ENCODE data around the gene PFKFB4.

Gene PFKFB4

DNA sequence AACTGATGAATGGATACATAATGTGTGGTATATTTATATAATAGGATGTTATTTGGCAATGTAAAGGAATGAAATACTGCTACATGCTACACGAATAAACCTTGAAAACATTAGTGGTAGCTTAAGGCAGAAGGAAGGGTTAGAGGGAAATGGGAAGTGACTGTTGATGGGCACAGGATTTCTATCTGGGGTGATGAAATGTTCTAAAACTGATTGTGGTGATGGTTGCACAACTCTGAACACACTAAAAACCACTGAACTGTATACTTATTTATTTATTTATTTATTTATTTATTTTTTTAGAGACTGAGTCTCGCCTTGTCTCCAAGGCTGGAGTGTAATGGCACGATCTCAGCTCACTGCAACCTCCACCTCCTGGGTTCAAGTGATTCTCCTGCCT is 27.8 kb downstream of the PFKFB4 start:
- TF ChIP-seq FOXP2 (optimal IDR thresholded peaks at IDR 0.05; ENCODE audit: borderline replicate concordance, extremely low read depth, extremely low read length, insufficient read depth) (no peak), POLR2AphosphoS5 (IDR thresholded peaks at IDR 0.05; ENCODE audit: low read depth, low read length) (no peak), SIN3A (IDR thresholded peaks at IDR 0.05; ENCODE audit: borderline replicate concordance, insufficient read depth, low read length) (no peak), TAF1 (IDR thresholded peaks at IDR 0.05; ENCODE audit: borderline replicate concordance, insufficient read depth, low read length) (no peak)
- TF ChIP-seq, protein P1, sequence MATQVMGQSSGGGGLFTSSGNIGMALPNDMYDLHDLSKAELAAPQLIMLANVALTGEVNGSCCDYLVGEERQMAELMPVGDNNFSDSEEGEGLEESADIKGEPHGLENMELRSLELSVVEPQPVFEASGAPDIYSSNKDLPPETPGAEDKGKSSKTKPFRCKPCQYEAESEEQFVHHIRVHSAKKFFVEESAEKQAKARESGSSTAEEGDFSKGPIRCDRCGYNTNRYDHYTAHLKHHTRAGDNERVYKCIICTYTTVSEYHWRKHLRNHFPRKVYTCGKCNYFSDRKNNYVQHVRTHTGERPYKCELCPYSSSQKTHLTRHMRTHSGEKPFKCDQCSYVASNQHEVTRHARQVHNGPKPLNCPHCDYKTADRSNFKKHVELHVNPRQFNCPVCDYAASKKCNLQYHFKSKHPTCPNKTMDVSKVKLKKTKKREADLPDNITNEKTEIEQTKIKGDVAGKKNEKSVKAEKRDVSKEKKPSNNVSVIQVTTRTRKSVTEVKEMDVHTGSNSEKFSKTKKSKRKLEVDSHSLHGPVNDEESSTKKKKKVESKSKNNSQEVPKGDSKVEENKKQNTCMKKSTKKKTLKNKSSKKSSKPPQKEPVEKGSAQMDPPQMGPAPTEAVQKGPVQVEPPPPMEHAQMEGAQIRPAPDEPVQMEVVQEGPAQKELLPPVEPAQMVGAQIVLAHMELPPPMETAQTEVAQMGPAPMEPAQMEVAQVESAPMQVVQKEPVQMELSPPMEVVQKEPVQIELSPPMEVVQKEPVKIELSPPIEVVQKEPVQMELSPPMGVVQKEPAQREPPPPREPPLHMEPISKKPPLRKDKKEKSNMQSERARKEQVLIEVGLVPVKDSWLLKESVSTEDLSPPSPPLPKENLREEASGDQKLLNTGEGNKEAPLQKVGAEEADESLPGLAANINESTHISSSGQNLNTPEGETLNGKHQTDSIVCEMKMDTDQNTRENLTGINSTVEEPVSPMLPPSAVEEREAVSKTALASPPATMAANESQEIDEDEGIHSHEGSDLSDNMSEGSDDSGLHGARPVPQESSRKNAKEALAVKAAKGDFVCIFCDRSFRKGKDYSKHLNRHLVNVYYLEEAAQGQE (IDR thresholded peaks at IDR 0.05; ENCODE audit: insufficient read depth in 1 of 2, low read depth in 2 of 2, low read length in 2 of 2) = no peak

DNA sequence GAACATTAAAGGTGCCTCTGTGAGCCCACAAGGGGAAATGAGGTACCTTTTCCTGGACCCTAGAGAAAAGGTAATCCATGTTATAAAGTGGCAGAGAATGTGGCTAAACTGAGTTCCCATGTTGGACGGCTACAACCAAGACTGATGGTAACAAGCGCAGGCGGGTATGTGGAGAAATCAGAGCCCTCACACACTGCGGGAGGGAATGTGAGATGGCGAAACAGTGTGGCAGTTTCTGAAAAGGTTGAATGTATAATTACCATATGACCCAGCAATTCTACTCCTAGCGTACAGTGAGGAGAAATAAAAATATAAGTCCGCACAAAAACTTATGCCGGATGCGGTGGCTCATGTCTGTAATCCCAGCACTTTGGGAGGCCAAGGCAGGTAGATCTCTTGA is 28.6 kb downstream of the PFKFB4 start:
- TF ChIP-seq FOXP2 (optimal IDR thresholded peaks at IDR 0.05; ENCODE audit: borderline replicate concordance, extremely low read depth, extremely low read length, insufficient read depth) = no peak
- TF ChIP-seq TAF1 (IDR thresholded peaks at IDR 0.05; ENCODE audit: borderline replicate concordance, insufficient read depth, low read length) = no peak
- TF ChIP-seq, protein P1 (IDR thresholded peaks at IDR 0.05; ENCODE audit: insufficient read depth in 1 of 2, low read depth in 2 of 2, low read length in 2 of 2) = no peak

DNA sequence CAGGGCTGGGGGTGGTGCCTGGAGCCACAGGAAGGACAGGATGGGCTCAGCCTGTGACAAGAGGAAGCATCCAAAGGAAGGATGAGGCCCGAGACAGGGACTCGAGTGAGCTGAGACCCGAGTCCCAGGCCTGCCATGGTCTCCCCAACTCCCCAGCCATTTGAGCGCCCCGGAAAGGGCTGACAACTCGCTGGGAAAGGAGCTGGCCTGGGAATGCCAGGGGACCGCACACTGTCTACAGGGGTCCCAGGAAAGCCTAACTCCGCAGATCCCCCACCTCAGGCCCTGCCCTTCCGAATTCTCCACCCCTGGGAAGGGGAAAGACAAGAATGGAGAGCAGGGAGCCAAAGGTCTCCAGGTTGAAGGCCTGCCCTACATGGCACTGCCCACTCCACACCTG is 31.6 kb downstream of the PFKFB4 start:
- TF ChIP-seq, protein P1 (IDR thresholded peaks at IDR 0.05; ENCODE audit: insufficient read depth in 1 of 2, low read depth in 2 of 2, low read length in 2 of 2) = no peak
- TF ChIP-seq POLR2AphosphoS5 (IDR thresholded peaks at IDR 0.05; ENCODE audit: low read depth, low read length) (no peak), FOXP2 (optimal IDR thresholded peaks at IDR 0.05; ENCODE audit: borderline replicate concordance, extremely low read depth, extremely low read length, insufficient read depth) (no peak), SIN3A (IDR thresholded peaks at IDR 0.05; ENCODE audit: borderline replicate concordance, insufficient read depth, low read length) (no peak), TAF1 (IDR thresholded peaks at IDR 0.05; ENCODE audit: borderline replicate concordance, insufficient read depth, low read length) (no peak)

DNA sequence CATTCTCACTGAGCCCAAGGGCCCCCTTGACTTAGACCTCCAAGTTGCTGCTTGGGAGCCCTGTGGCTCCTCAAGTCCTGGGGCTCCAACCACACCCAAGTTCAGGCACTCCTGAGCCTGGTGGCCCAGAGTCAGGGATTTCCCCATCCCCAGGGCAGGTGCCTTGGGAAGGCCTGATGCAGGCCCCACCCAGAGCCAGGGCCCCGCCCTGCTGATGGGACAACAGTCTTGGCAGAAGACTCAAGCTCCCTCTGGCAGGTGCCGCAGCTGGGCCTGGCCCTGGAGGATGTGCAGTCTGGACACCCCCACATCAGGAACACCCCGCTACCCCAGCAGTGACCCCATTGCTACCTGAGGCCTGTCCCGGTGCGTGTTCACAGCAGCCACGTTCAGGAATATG is 35.0 kb downstream of the PFKFB4 start:
- no peak for TF ChIP-seq SIN3A (IDR thresholded peaks at IDR 0.05; ENCODE audit: borderline replicate concordance, insufficient read depth, low read length)
- TF ChIP-seq, protein P1 (IDR thresholded peaks at IDR 0.05; ENCODE audit: insufficient read depth in 1 of 2, low read depth in 2 of 2, low read length in 2 of 2) = no peak
- TF ChIP-seq TAF1 (IDR thresholded peaks at IDR 0.05; ENCODE audit: borderline replicate concordance, insufficient read depth, low read length) = no peak
- no peak for TF ChIP-seq POLR2AphosphoS5 (IDR thresholded peaks at IDR 0.05; ENCODE audit: low read depth, low read length)
- no peak for TF ChIP-seq FOXP2 (optimal IDR thresholded peaks at IDR 0.05; ENCODE audit: borderline replicate concordance, extremely low read depth, extremely low read length, insufficient read depth)

DNA sequence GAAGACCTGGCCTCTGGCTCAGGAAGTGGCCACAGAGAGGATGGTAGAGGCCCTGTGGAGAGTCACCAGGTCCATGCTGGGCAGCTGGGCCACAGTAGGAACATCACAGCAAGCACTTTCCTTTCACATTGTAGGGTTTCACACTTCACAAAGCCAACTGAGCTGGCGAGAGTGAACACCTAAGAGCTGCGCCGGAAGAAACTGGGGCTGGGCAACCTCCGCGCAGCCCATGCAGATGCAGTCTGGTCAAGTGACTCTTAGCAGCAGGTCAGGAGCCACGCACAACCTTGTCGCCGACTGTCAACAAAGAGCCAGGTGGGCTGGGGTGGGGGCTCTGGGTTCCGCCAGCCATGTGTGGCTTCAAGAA is 37.3 kb downstream of the PFKFB4 start:
- TF ChIP-seq TAF1 (IDR thresholded peaks at IDR 0.05; ENCODE audit: borderline replicate concordance, insufficient read depth, low read length) (no peak), SIN3A (IDR thresholded peaks at IDR 0.05; ENCODE audit: borderline replicate concordance, insufficient read depth, low read length) (no peak)
